DMS53 treated with DMSO at 0.1 percent for 48 hours (cell line): ENCODE results near the gene NFATC1.

ENCODE experiments used
- DNase-seq: peaks from one replicate; lab custom pipeline; 2025; ENCODE audit not compliant: unreplicated experiment; lab: John Stamatoyannopoulos, UW

The NFATC1 gene

GRCh38 chr18:79486356-79487182 is 90.8 kb downstream of the NFATC1 start:
- DNase-seq, result no peak

GRCh38 chr18:79487183-79487800 is 91.6 kb downstream of the NFATC1 start:
- no peak for DNase-seq

- DNase-seq, result no peak
Measured at GRCh38 chr18:79487801-79488201, 92.1 kb downstream of the NFATC1 start.

GRCh38 chr18:79488311-79489050 is 92.8 kb downstream of the NFATC1 start:
- DNase-seq, result no peak

- DNase-seq, result no peak
Measured at GRCh38 chr18:79489051-79489898, 93.5 kb downstream of the NFATC1 start.

- no peak for DNase-seq
Measured at GRCh38 chr18:79489899-79490625, 94.3 kb downstream of the NFATC1 start.

- DNase-seq, result no peak
Measured at GRCh38 chr18:79490626-79491041, 94.9 kb downstream of the NFATC1 start.

GRCh38 chr18:79491081-79491551 is 95.4 kb downstream of the NFATC1 start:
- DNase-seq, result no peak

- DNase-seq, result no peak
Measured at GRCh38 chr18:79493211-79493800, 97.6 kb downstream of the NFATC1 start.

GRCh38 chr18:79493801-79494211 is 98.1 kb downstream of the NFATC1 start:
- DNase-seq, result no peak

- no peak for DNase-seq
Measured at GRCh38 chr18:79494936-79495335, 99.2 kb downstream of the NFATC1 start.

GRCh38 chr18:79495591-79496071 is 99.9 kb downstream of the NFATC1 start:
- no peak for DNase-seq

- no peak for DNase-seq
Measured at GRCh38 chr18:79496237-79496977, 100.7 kb downstream of the NFATC1 start.

GRCh38 chr18:79496978-79497637 is 101.4 kb downstream of the NFATC1 start:
- no peak for DNase-seq

GRCh38 chr18:79497638-79498081 is 101.9 kb downstream of the NFATC1 start:
- no peak for DNase-seq

GRCh38 chr18:79498662-79499061 is 102.9 kb downstream of the NFATC1 start:
- no peak for DNase-seq

GRCh38 chr18:79501006-79501405 is 105.3 kb downstream of the NFATC1 start:
- DNase-seq, result no peak

GRCh38 chr18:79502782-79503181 is 107.1 kb downstream of the NFATC1 start:
- no peak for DNase-seq
